Endothelial cell of hepatic sinusoid (primary cell): ENCODE results near the gene MRPS31.
"Not testable (repeated sequence)": the region's sequence is repeated elsewhere in the genome, so short reads cannot be mapped to it uniquely, and the experiment has no call there.

ENCODE experiments used
- in situ Hi-C: cut with HindIII; loops from 2 replicates; pipeline ENCODE4 v1.10.0; 2017; ENCODE audit warnings: low sequenced_read_pairs

MRPS31 gene

GRCh38 chr13:40764587-40765403, 6.2 kb downstream of the MRPS31 start:
- in situ Hi-C loops, result no loop called here

GRCh38 chr13:40762849-40763248, 8.1 kb downstream of the MRPS31 start:
- in situ Hi-C loops, result no loop called here

GRCh38 chr13:40758811-40759210, 12.2 kb downstream of the MRPS31 start:
- in situ Hi-C loops, result no loop called here

GRCh38 chr13:40756042-40756441, 14.9 kb downstream of the MRPS31 start:
- in situ Hi-C loops, result no loop called here

- in situ Hi-C loops, result no loop called here
Measured at GRCh38 chr13:40755082-40755700, 15.8 kb downstream of the MRPS31 start.

- in situ Hi-C loops, result no loop called here
Measured at GRCh38 chr13:40749327-40749726, 21.7 kb downstream of the MRPS31 start.

GRCh38 chr13:40735232-40735548, 35.8 kb downstream of the MRPS31 start:
- in situ Hi-C loops, result not testable (repeated sequence)

GRCh38 chr13:40734536-40735231, 36.3 kb downstream of the MRPS31 start:
- in situ Hi-C loops, result not testable (repeated sequence)

- in situ Hi-C loops, result no loop called here
Measured at GRCh38 chr13:40732658-40733057, 38.3 kb downstream of the MRPS31 start.

- in situ Hi-C loops, result no loop called here
Measured at GRCh38 chr13:40728595-40728994, 42.4 kb downstream of the MRPS31 start.

- in situ Hi-C loops, result not testable (repeated sequence)
Measured at GRCh38 chr13:40714433-40714832, 56.6 kb downstream of the MRPS31 start.

- in situ Hi-C loops, result no loop called here
Measured at GRCh38 chr13:40706439-40706838, 64.6 kb downstream of the MRPS31 start.

- in situ Hi-C loops, result no loop called here
Measured at GRCh38 chr13:40697711-40698110, 73.3 kb downstream of the MRPS31 start.

GRCh38 chr13:40694426-40694825, 76.6 kb downstream of the MRPS31 start:
- in situ Hi-C loops, result no loop called here

- in situ Hi-C loops, result no loop called here
Measured at GRCh38 chr13:40692946-40693345, 78.0 kb downstream of the MRPS31 start.

GRCh38 chr13:40688781-40689180, 82.2 kb downstream of the MRPS31 start:
- in situ Hi-C loops, result no loop called here

- in situ Hi-C loops, result no loop called here
Measured at GRCh38 chr13:40682449-40683240, 88.3 kb downstream of the MRPS31 start.

- in situ Hi-C loops, result no loop called here
Measured at GRCh38 chr13:40681341-40682146, 89.4 kb downstream of the MRPS31 start.

- in situ Hi-C loops, result no loop called here
Measured at GRCh38 chr13:40680659-40681323, 90.2 kb downstream of the MRPS31 start.

GRCh38 chr13:40679480-40679985, 91.5 kb downstream of the MRPS31 start:
- in situ Hi-C loops, result no loop called here
